H1 (cell line): ENCODE results near the gene NCF4. TPM values are rescaled to one million over a fixed set of nuclear protein-coding genes. Genes with fewer than 3 reads are reported as not detected.
A peak's percentile ranks its signal among the peaks of the same experiment; 100 is the strongest.

ENCODE experiments used
- CTCF ChIA-PET: fragments of 300-600 bp; sonication (Branson Sonifier 250); formaldehyde crosslinking; loops from one replicate; lab custom pipeline; 2021; ENCODE audit not compliant: partially characterized antibody; lab: Charles Lee
- POLR2A ChIA-PET: fragments of 300-600 bp; sonication (Branson Sonifier 250); formaldehyde crosslinking; loops from one replicate; lab custom pipeline; 2021; ENCODE audit warnings: inconsistent platforms; ENCODE audit not compliant: partially characterized antibody; lab: Charles Lee
- DNase-seq, 2 experiments: peaks; one replicate each; pipeline versions ENCODE4 v3.0.0 to v3.0.0-alpha.2; 2010 to 2022; ENCODE audit warnings: low spot score in 2 of 2, low read depth in 1 of 2, mixed read lengths in 1 of 2
- FAIRE-seq: peaks from 2 replicates; lab custom pipeline; 2011; peaks lifted over from hg19 to GRCh38; lab: Jason Lieb, UNC
- H2AFZ ChIP-seq: 2 replicates; pipeline ENCODE4 v1.8.1; 2012; ENCODE audit warnings: low read length, inconsistent platforms
- H2AK5ac ChIP-seq: 2 replicates; pipeline ENCODE4 v1.6.1; 2013; ENCODE audit warnings: low read depth, low read length
- H2BK120ac ChIP-seq: replicated peaks from 2 replicates; pipeline ENCODE3; 2013; ENCODE audit warnings: low read depth, low read length, inconsistent platforms
- H2BK12ac ChIP-seq: 2 replicates; pipeline ENCODE4 v1.6.1; 2013; ENCODE audit warnings: low read depth, low read length
- H2BK15ac ChIP-seq: 2 replicates; pipeline ENCODE4 v1.6.1; 2013; ENCODE audit warnings: low read length
- H2BK20ac ChIP-seq: 2 replicates; pipeline ENCODE4 v1.6.1; 2013; ENCODE audit warnings: low read length
- H2BK5ac ChIP-seq: 2 replicates; pipeline ENCODE4 v1.6.1; 2013; ENCODE audit warnings: low read depth, low read length
- H3K14ac ChIP-seq: 2 replicates; pipeline ENCODE4 v1.6.1; 2013; ENCODE audit warnings: inconsistent platforms; ENCODE audit not compliant: insufficient read length
- H3K18ac ChIP-seq: 2 replicates; pipeline ENCODE4 v1.6.1; 2013; ENCODE audit warnings: low read length; ENCODE audit errors: extremely low read depth
- H3K23ac ChIP-seq: 2 replicates; pipeline ENCODE4 v1.6.1; 2013; ENCODE audit warnings: inconsistent platforms; ENCODE audit not compliant: insufficient read length
- H3K23me2 ChIP-seq: 2 replicates; pipeline ENCODE4 v1.6.1; 2013; ENCODE audit warnings: low read depth, low read length
- H3K27ac ChIP-seq: 2 replicates; pipeline ENCODE4 v1.6.1; 2011; ENCODE audit warnings: low read depth, low read length, inconsistent platforms
- H3K27me3 ChIP-seq, 4 experiments: replicated peaks in 1 of 4; 1 replicate in 1 of 4; 2 replicates in 3 of 4; pipeline versions ENCODE4 v1.6.1 to v1.8.1; 2011 to 2013; ENCODE audit warnings: low read length in 3 of 4, mild to moderate bottlenecking in 3 of 4, inconsistent platforms in 2 of 4, mixed read lengths in 2 of 4, moderate library complexity in 1 of 4; ENCODE audit not compliant: control insufficient read depth in 3 of 4, insufficient read depth in 3 of 4; ENCODE audit errors: extremely low read depth in 1 of 4
- H3K36me3 ChIP-seq, 4 experiments: 2 replicates each; pipeline versions ENCODE4 v1.6.1 to v1.8.1; 2011 to 2013; ENCODE audit warnings: mild to moderate bottlenecking in 4 of 4, low read length in 3 of 4, moderate library complexity in 2 of 4, control low read depth in 1 of 4, inconsistent platforms in 1 of 4; ENCODE audit not compliant: insufficient read depth in 4 of 4, control insufficient read depth in 2 of 4
- H3K4ac ChIP-seq: replicated peaks from 2 replicates; pipeline ENCODE3; 2013; ENCODE audit warnings: low read length, low read depth, mixed read lengths, inconsistent platforms; ENCODE audit not compliant: insufficient read length
- H3K4me1 ChIP-seq, 4 experiments: replicated peaks in 1 of 4; 1 replicate in 1 of 4; 2 replicates in 3 of 4; pipeline versions ENCODE4 v1.6.1 to v1.8.1; 2011 to 2013; ENCODE audit warnings: low read length in 3 of 4, inconsistent platforms in 2 of 4, mixed read lengths in 1 of 4; ENCODE audit not compliant: insufficient read depth in 4 of 4, control insufficient read depth in 3 of 4
- H3K4me2 ChIP-seq, 2 experiments: 2 replicates each; pipeline versions ENCODE4 v1.6.1 to v1.8.1; 2011 to 2013; ENCODE audit warnings: low read depth in 2 of 2, low read length in 2 of 2, control low read depth in 1 of 2, inconsistent platforms in 1 of 2, mild to moderate bottlenecking in 1 of 2; ENCODE audit not compliant: insufficient read depth in 1 of 2
- H3K4me3 ChIP-seq, 4 experiments: fragments of 200-600, 300-600 bp in 1 of 4; sonication (generic), shearing (Covaris generic), sonication (Bioruptor Twin) in 1 of 4; 2 replicates each; pipeline versions ENCODE4 v1.5.1 to v1.8.1; 2011 to 2016; ENCODE audit warnings: low read length in 4 of 4, low read depth in 3 of 4, control low read depth in 2 of 4, inconsistent platforms in 2 of 4, mild to moderate bottlenecking in 2 of 4, mixed read lengths in 1 of 4, moderate library complexity in 1 of 4; ENCODE audit not compliant: insufficient read depth in 2 of 4; ENCODE audit errors: extremely low read depth in 1 of 4
- H3K56ac ChIP-seq: replicated peaks from 2 replicates; pipeline ENCODE3; 2013; ENCODE audit warnings: low read depth, mild to moderate bottlenecking, mixed read lengths, low read length, inconsistent platforms; ENCODE audit not compliant: insufficient read length
- H3K79me1 ChIP-seq: 2 replicates; pipeline ENCODE4 v1.6.1; 2013; ENCODE audit warnings: low read depth, low read length, control low read depth
- H3K79me2 ChIP-seq, 2 experiments: 2 replicates each; pipeline versions ENCODE4 v1.6.1 to v1.8.1; 2012 to 2013; ENCODE audit warnings: low read length in 2 of 2, mild to moderate bottlenecking in 2 of 2, inconsistent platforms in 1 of 2; ENCODE audit not compliant: insufficient read depth in 2 of 2, control insufficient read depth in 1 of 2
- H3K9ac ChIP-seq, 4 experiments: replicated peaks in 1 of 4; 1 replicate in 1 of 4; 2 replicates in 3 of 4; pipeline versions ENCODE4 v1.6.1 to v1.8.1; 2011 to 2013; ENCODE audit warnings: low read depth in 3 of 4, low read length in 3 of 4, control low read depth in 2 of 4, mild to moderate bottlenecking in 2 of 4, moderate library complexity in 2 of 4, inconsistent platforms in 1 of 4; ENCODE audit errors: extremely low read depth in 1 of 4
- H3K9me3 ChIP-seq, 2 experiments: 2 replicates each; pipeline versions ENCODE4 v1.6.1 to v1.8.1; 2012 to 2013; ENCODE audit warnings: mild to moderate bottlenecking in 2 of 2, moderate library complexity in 2 of 2, control low read depth in 1 of 2, inconsistent platforms in 1 of 2, low read depth in 1 of 2, low read length in 1 of 2, mixed read lengths in 1 of 2; ENCODE audit not compliant: insufficient read depth in 2 of 2
- H4K20me1 ChIP-seq, 2 experiments: replicated peaks in 1 of 2; 2 replicates each; pipeline versions ENCODE3 to v1.8.1; 2011 to 2013; ENCODE audit warnings: inconsistent platforms in 2 of 2, low read length in 2 of 2, mild to moderate bottlenecking in 1 of 2; ENCODE audit not compliant: insufficient read depth in 2 of 2, control insufficient read depth in 1 of 2
- H4K5ac ChIP-seq: 2 replicates; pipeline ENCODE4 v1.6.1; 2013; ENCODE audit warnings: low read length, low read depth, mixed read lengths, inconsistent platforms; ENCODE audit not compliant: insufficient read length
- H4K8ac ChIP-seq: 2 replicates; pipeline ENCODE4 v1.8.0; 2013; ENCODE audit warnings: mild to moderate bottlenecking, moderate library complexity, low read length, inconsistent platforms; ENCODE audit not compliant: insufficient read depth; ENCODE audit errors: extremely low read depth
- H4K91ac ChIP-seq: replicated peaks from 2 replicates; pipeline ENCODE3; 2013; ENCODE audit warnings: low read length, mixed read lengths, inconsistent platforms; ENCODE audit not compliant: insufficient read length
- BACH1 ChIP-seq: IDR thresholded peaks from 2 replicates; pipeline ENCODE4 v1.6.1; 2012; ENCODE audit warnings: low read length, improper control_type of control experiment
- CBX5 ChIP-seq: fragments of 300-800, 300-1000 bp; sonication (generic); IDR thresholded peaks from 2 replicates; pipeline ENCODE4 v1.7.1; 2016; ENCODE audit warnings: antibody characterized with exemption, low read length, low read depth
- EGR1 ChIP-seq: IDR thresholded peaks from 2 replicates; pipeline ENCODE4 v1.6.1; 2011; ENCODE audit warnings: low read depth, low read length, borderline replicate concordance
- FOSL1 ChIP-seq: IDR thresholded peaks from 2 replicates; pipeline ENCODE4 v1.6.1; 2011; ENCODE audit warnings: mild to moderate bottlenecking, low read depth, low read length, moderate library complexity; ENCODE audit not compliant: insufficient read depth
- GTF2F1 ChIP-seq: IDR thresholded peaks from 2 replicates; pipeline ENCODE4 v1.6.1; 2012; ENCODE audit warnings: low read depth, low read length, improper control_type of control experiment, borderline replicate concordance
- HDAC2 ChIP-seq, 2 experiments: fragments of 300-600 bp in 1 of 2; sonication (generic) in 1 of 2; IDR thresholded peaks; 2 replicates each; pipeline ENCODE4 v1.6.1; 2011 to 2012; ENCODE audit warnings: low read depth in 2 of 2, low read length in 2 of 2, mild to moderate bottlenecking in 2 of 2, moderate library complexity in 2 of 2, borderline replicate concordance in 1 of 2, inconsistent platforms in 1 of 2
- MAX ChIP-seq: IDR thresholded peaks from 2 replicates; pipeline ENCODE4 v1.6.1; 2012; ENCODE audit warnings: inconsistent platforms
- POLR2AphosphoS5 ChIP-seq: IDR thresholded peaks from 2 replicates; pipeline ENCODE4 v1.6.1; 2011; ENCODE audit warnings: low read depth, low read length
- SIRT6 ChIP-seq: IDR thresholded peaks from one replicate; pipeline ENCODE4 v1.7.1; 2012; ENCODE audit warnings: low read length, inconsistent platforms
- SP4 ChIP-seq: IDR thresholded peaks from 2 replicates; pipeline ENCODE4 v1.6.1; 2012; ENCODE audit warnings: low read length, inconsistent platforms
- YY1 ChIP-seq: IDR thresholded peaks from 2 replicates; pipeline ENCODE4 v1.6.1; 2011; ENCODE audit warnings: low read depth, mild to moderate bottlenecking, low read length
- WGBS, 2 experiments: shearing (Covaris generic) in 1 of 2; methylation state at CpG; one replicate each; pipeline versions ENCODE4 v1.1.6 to v1.1.7; 2013 to 2015; ENCODE audit warnings: low lambda C conversion rate in 2 of 2, mixed read lengths in 2 of 2, inconsistent platforms in 1 of 2, low coverage in 1 of 2, missing lambda C conversion rate in 1 of 2; ENCODE audit not compliant: insufficient replicate concordance in 2 of 2, insufficient coverage in 1 of 2, insufficient read length in 1 of 2; ENCODE audit errors: extremely low coverage in 1 of 2, missing lambda C conversion rate in 1 of 2; 5-methylcytosine and 5-hydroxymethylcytosine counted together
- long read RNA-seq, 2 experiments: library from RNA in 1 of 2; library from capped mRNA in 1 of 2; stranded (forward); transcript quantifications; one replicate each; pipeline ENCODE4 v2.0.0, GENCODE V29; 2021; ENCODE audit warnings: inconsistent platforms in 1 of 2
- polyA minus RNA-seq, 3 experiments: library from RNA; depleted of rRNA, polyadenylated mRNA; stranded (reverse); fragments of >200 nt; gene quantifications; 1 replicate in 2 of 3; 2 replicates in 1 of 3; pipeline ENCODE4 v1.2.3, GENCODE V29; 2011
- polyA plus RNA-seq, 7 experiments: library from polyadenylated mRNA; depleted of rRNA in 3 of 7; stranded (reverse) in 5 of 7; unstranded in 2 of 7; fragments of >200 nt in 5 of 7; fragments of 200-250 nt in 2 of 7; gene quantifications; 1 replicate in 5 of 7; 2 replicates in 1 of 7; 4 replicates in 1 of 7; pipeline versions ENCODE4 v1.2.1 to v1.2.3, GENCODE V29; 2011 to 2013; ENCODE audit warnings: missing spikeins in 2 of 7, mixed read lengths in 2 of 7
- total RNA-seq: library from RNA; stranded (reverse); fragmentation: NEBNext Ultra II Directional; extraction: Animal tissue kit (Norgen Biotek cat#: 25700); gene quantifications from 2 replicates; pipeline ENCODE4 v1.2.1, GENCODE V29; 2021

NCF4 gene
- total RNA-seq (not detected in 2 replicates), polyA plus RNA-seq (2011; rRNA removed) (0.20 TPM in 1 of 2 replicates, not detected in the other), polyA minus RNA-seq (2011; rRNA and poly(A)+ RNA removed) (not detected in 2 replicates)
- 0.10 TPM for polyA plus RNA-seq (2011; cell fraction: cytosol; rRNA removed)
- polyA plus RNA-seq (2011; cell fraction: nucleus; rRNA removed), result 0.09 TPM
- polyA plus RNA-seq (2012, experiment 1 of 2), result not detected in 4 replicates
- polyA plus RNA-seq (2012, experiment 2 of 2), result not detected
- polyA plus RNA-seq (2013, experiment 1 of 2), result 0.08 TPM
- not detected for polyA plus RNA-seq (2013, experiment 2 of 2)
- polyA minus RNA-seq (2011; cell fraction: cytosol; rRNA and poly(A)+ RNA removed), result not detected
- polyA minus RNA-seq (2011; cell fraction: nucleus; rRNA and poly(A)+ RNA removed), result not detected
- long read RNA-seq, experiment 1, result 0 reads
- long read RNA-seq, experiment 2, result 0 reads

- Histone ChIP-seq H2BK15ac (no peak within 1 kb of the TSS), H2AK5ac (no peak within 1 kb of the TSS), H3K23ac (no peak within 1 kb of the TSS), H3K36me3 (no peaks in the 10 kb centered on the region), H3K14ac (no peak within 1 kb of the TSS), H3K23me2 (no peaks in the 10 kb centered on the region), H3K9ac (no peak within 1 kb of the TSS), H4K20me1 (no peaks in the 10 kb centered on the region), H2BK5ac (no peak within 1 kb of the TSS), H3K79me2 (no peaks in the 10 kb centered on the region), H2BK120ac (no peak within 1 kb of the TSS), H3K27me3 (peaks cover 1 to 16% (median 9%) of the 10 kb centered on the region in 4 experiments), H3K4ac (no peak within 1 kb of the TSS), H3K4me1 (peaks cover 0 to 2% (median under 1%) of the 10 kb centered on the region in 4 experiments; a peak in 3 of 7 replicates), H3K4me2 (no peak within 1 kb of the TSS), H3K56ac (no peak within 1 kb of the TSS), H2AFZ (no peak within 1 kb of the TSS), H2BK12ac (no peak within 1 kb of the TSS), H4K8ac (0 out of 2 replicates have a peak within 1 kb of the TSS, but pooled peaks have one; percentile 36), H3K18ac (no peak within 1 kb of the TSS), H3K9me3 (no peaks in the 10 kb centered on the region), H3K79me1 (no peaks in the 10 kb centered on the region), H3K27ac (no peak within 1 kb of the TSS), H2BK20ac (no peak within 1 kb of the TSS), H4K5ac (no peak within 1 kb of the TSS), H3K4me3 (no peak within 1 kb of the TSS), H4K91ac (no peak within 1 kb of the TSS)
- 92% methylated on average over 10 of the region's 17 CpGs; no CpG with 5 or more reads in 1 of the 2 experiments for WGBS, 2 experiments
- no peak for DNase-seq
- ChIA-PET POLR2A (no interaction called here), CTCF (interaction anchor here (0.6 to 7.6 kb wide), 12 partner anchors 8 to 565 kb away, joined by 3 to 96 read pairs (median 4); no protein-coding TSS in a partner anchor)
- FAIRE-seq, result no peak
- TF ChIP-seq MAX (no peak), FOSL1 (no peak), GTF2F1 (no peak), SP4 (no peak), CBX5 (no peak), YY1 (no peak), EGR1 (no peak), HDAC2 (IDR thresholded peaks at IDR 0.05; ENCODE audit: borderline replicate concordance in 1 of 2, low read depth in 2 of 2, low read length in 2 of 2) (no peak), BACH1 (no peak), SIRT6 (no peak), POLR2AphosphoS5 (no peak)
These were observed at the start of gene NCF4 for GRCh38 chr22:36860821-36861659. TSS of gene NCF4 (plus strand) at chr22:36861006. CDS start at chr22:36861172, 166 bp downstream.
